Right lobe of liver (tissue), 6 donors: Measurements from ENCODE around the gene TMUB1. TPM values are rescaled to one million over a fixed set of nuclear protein-coding genes. Genes with fewer than 3 reads are reported as not detected.

ENCODE experiments used
- ATAC-seq, 4 donors: fragments of 200-7000 bp; cut with Tn5 transposase; one replicate each; pipeline ENCODE4 v1.9.1; 2020; ENCODE audit warnings: mild to moderate bottlenecking in 4 of 4, moderate library complexity in 4 of 4
- DNase-seq, 3 donors: peaks; one replicate each; pipeline ENCODE4 v3.0.0-alpha.2; 2020
- H3K27ac ChIP-seq, 3 donors: fragments of 200-600 bp; one replicate each; pipeline ENCODE4 v1.8.0; 2022
- H3K27me3 ChIP-seq, 2 donors: fragments of 200-600 bp; one replicate each; pipeline ENCODE4 v1.8.0; 2022
- H3K36me3 ChIP-seq, 4 donors: fragments of 200-600 bp; sonication (generic) in 1 of 4; one replicate each; pipeline versions ENCODE4 v1.5.1 to v1.8.0; 2017 to 2022; ENCODE audit warnings: control low read depth in 1 of 4
- H3K4me1 ChIP-seq, 4 donors: fragments of 200-600 bp; sonication (generic) in 1 of 4; one replicate each; pipeline versions ENCODE4 v1.5.1 to v1.8.0; 2017 to 2022; ENCODE audit warnings: control low read depth in 1 of 4
- H3K4me3 ChIP-seq, 3 donors: fragments of 200-600 bp; one replicate each; pipeline ENCODE4 v1.8.0; 2022
- H3K9me3 ChIP-seq, 4 donors: fragments of 200-600 bp; sonication (generic) in 1 of 4; one replicate each; pipeline versions ENCODE4 v1.5.1 to v1.8.0; 2017 to 2022; ENCODE audit warnings: control low read depth in 1 of 4
- CTCF ChIP-seq, 4 donors: fragments of 200-600 bp in 3 of 4; fragments of 450-650 bp in 1 of 4; IDR thresholded peaks; one replicate each; pipeline versions ENCODE4 v1.5.1 to v1.8.0; 2016 to 2022; ENCODE audit warnings: antibody characterized with exemption in 4 of 4, mild to moderate bottlenecking in 2 of 4
- POLR2A ChIP-seq: fragments of 450-650 bp; IDR thresholded peaks from one replicate; pipeline ENCODE4 v1.6.1; 2017; ENCODE audit warnings: antibody characterized with exemption, mild to moderate bottlenecking
- WGBS: methylation state at CpG from one replicate; pipeline ENCODE4 v1.1.6; 2018; ENCODE audit warnings: low coverage, low lambda C conversion rate; ENCODE audit not compliant: insufficient coverage; ENCODE audit errors: missing lambda C conversion rate; 5-methylcytosine and 5-hydroxymethylcytosine counted together
- intact Hi-C, 2 donors: fragments of 100-400 bp; cut with DNase I; formaldehyde crosslinking; loops; one replicate each; pipeline versions ENCODE4 v1.11.2 to v1.14.1; 2022
- total RNA-seq, 6 experiments: library from RNA; depleted of rRNA in 2 of 6; stranded (reverse); fragments of >200 nt in 2 of 6; fragmentation: NEBNext Ultra II Directional in 3 of 6; extraction: Animal tissue kit (Norgen Biotek cat#: 25700) in 3 of 6; gene quantifications; one replicate each; pipeline versions ENCODE4 v1.1.0 to v1.2.4, GENCODE V29; 2016 to 2023
- donor health status: DM: no; HTN: yes; CAD: no.
- donor health status: DM: no; HTN: no; CAD: no.
- donor health status: DM: no; HTN: no; CAD: no.
- donor health status: DM: no; HTN: yes; CAD: no.
- donor health status: DM: no; HTN: yes; CAD: no.

Gene TMUB1
- total RNA-seq, 6 experiments from 2014 or later, result 27.7 to 63.1 (median 41.8) TPM

- TF ChIP-seq POLR2A (no peak), CTCF (IDR thresholded peaks at IDR 0.05) (no peak)
- Histone ChIP-seq H3K4me3 (peak overlapping the region; percentile 83 to 99 (median 93)), H3K36me3 (no peaks in the 10 kb centered on the region), H3K27ac (peak overlapping the region; percentile 80 to 90 (median 90)), H3K9me3 (no peaks in the 10 kb centered on the region), H3K27me3 (no peaks in the 10 kb centered on the region), H3K4me1 (peaks cover 0 to 37% (median 16%) of the 10 kb centered on the region in 4 donors)
- DNase-seq (peak in 1 of 3 donors; percentile 49), ATAC-seq (no peak)
- 7% methylated on average over 12 of the region's 42 CpGs for WGBS
- intact Hi-C loops, result no loop called here
These were observed 887 bp downstream of the TMUB1 start for GRCh38 chr7:151082141-151083070.

GRCh38 chr7:151081170-151082101 lies 1.9 kb downstream of the TMUB1 start:
- no peaks in the 10 kb centered on the region for H3K9me3 ChIP-seq
- DNase-seq (peak; percentile 61 to 85 (median 83)), ATAC-seq (peak; percentile 4 to 60 (median 54))
- peaks cover 0 to 3% (median 0%) of the 10 kb centered on the region in 4 donors for H3K36me3 ChIP-seq
- peak overlapping the region; percentile 80 to 91 (median 90) for H3K27ac ChIP-seq
- intact Hi-C loops, result no loop called here
- 14% methylated on average over 21 of the region's 64 CpGs for WGBS
- H3K4me1 ChIP-seq, result peaks cover 0 to 37% (median 16%) of the 10 kb centered on the region in 4 donors
- TF ChIP-seq CTCF (IDR thresholded peaks at IDR 0.05) (no peak), POLR2A (peak; percentile 3)
- H3K4me3 ChIP-seq, result peak overlapping the region; percentile 83 to 99 (median 93)
- no peaks in the 10 kb centered on the region for H3K27me3 ChIP-seq

GRCh38 chr7:151080522-151081169 lies 2.6 kb downstream of the TMUB1 start, which contains the start of gene FASTK:
FASTK (minus strand) TSS chr7:151080809; CDS start chr7:151080766, 43 bp downstream.
- ATAC-seq (peak; percentile 76 to 88 (median 84)), DNase-seq (peak; percentile 94 to 95 (median 95))
- no peaks in the 10 kb centered on the region for H3K27me3 ChIP-seq
- 0% methylated on average over 7 of the region's 66 CpGs for WGBS
- peaks cover 0 to 34% (median 14%) of the 10 kb centered on the region in 4 donors for H3K4me1 ChIP-seq
- H3K4me3 ChIP-seq, result peak within 1 kb of the TSS; percentile 83 to 99 (median 93)
- H3K36me3 ChIP-seq, result peaks cover 0 to 7% (median 2%) of the 10 kb centered on the region in 4 donors
- TF ChIP-seq POLR2A, result peak; percentile 67
- TF ChIP-seq CTCF (IDR thresholded peaks at IDR 0.05), result no peak
- intact Hi-C loops, result no loop called here
- peak within 1 kb of the TSS; percentile 80 to 91 (median 90) for H3K27ac ChIP-seq
- H3K9me3 ChIP-seq, result no peaks in the 10 kb centered on the region

- Histone ChIP-seq H3K4me3 (peak overlapping the region; percentile 83 to 99 (median 93)), H3K36me3 (peaks cover 0 to 12% (median 4%) of the 10 kb centered on the region in 4 donors), H3K9me3 (no peaks in the 10 kb centered on the region), H3K27me3 (no peaks in the 10 kb centered on the region), H3K27ac (peak overlapping the region; percentile 80 to 91 (median 90)), H3K4me1 (peaks cover 0 to 31% (median 10%) of the 10 kb centered on the region in 4 donors)
- TF ChIP-seq POLR2A, result no peak
- no peak for TF ChIP-seq CTCF (IDR thresholded peaks at IDR 0.05)
- peak in 3 of 4 donors; percentile 0 to 3 (median 0) for ATAC-seq
- intact Hi-C loops, result no loop called here
- WGBS, result 4% methylated on average over 7 of the region's 31 CpGs
- no peak for DNase-seq
These were observed 3.2 kb downstream of the TMUB1 start for GRCh38 chr7:151080067-151080521.
